HG03442 (cell line): ENCODE measurements around the gene TAAR8.
A peak's percentile ranks its signal among the peaks of the same experiment; 100 is the strongest.
"Not testable (repeated sequence)": the region's sequence is repeated elsewhere in the genome, so short reads cannot be mapped to it uniquely, and the experiment has no call there.

Experiments
- ATAC-seq: cut with Tn5 transposase; IDR thresholded peaks from one replicate; pipeline ENCODE4 v1.9.1; 2021; ENCODE audit warnings: mild to moderate bottlenecking, moderate library complexity; ENCODE audit not compliant: unreplicated experiment

The TAAR8 gene

DNA sequence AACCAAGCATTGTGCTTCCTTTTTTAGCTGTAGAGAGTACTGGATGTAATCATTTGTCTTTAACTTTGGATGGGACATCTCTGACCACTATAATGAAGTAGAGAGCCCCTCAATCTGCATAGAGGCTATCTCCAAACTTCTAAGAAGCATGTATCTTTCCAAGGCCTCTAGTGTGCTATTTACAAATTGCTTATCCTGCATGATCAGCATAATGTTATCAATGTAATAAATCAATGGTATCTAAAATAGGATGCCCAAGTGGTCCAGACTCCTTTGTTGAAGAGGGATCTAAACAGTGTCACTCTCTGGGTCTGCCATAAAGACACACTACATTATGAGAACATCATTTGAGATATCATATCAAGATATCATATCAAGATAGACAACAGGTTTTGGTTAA lies 7.6 kb upstream of the TAAR8 start:
- no peak for ATAC-seq

DNA sequence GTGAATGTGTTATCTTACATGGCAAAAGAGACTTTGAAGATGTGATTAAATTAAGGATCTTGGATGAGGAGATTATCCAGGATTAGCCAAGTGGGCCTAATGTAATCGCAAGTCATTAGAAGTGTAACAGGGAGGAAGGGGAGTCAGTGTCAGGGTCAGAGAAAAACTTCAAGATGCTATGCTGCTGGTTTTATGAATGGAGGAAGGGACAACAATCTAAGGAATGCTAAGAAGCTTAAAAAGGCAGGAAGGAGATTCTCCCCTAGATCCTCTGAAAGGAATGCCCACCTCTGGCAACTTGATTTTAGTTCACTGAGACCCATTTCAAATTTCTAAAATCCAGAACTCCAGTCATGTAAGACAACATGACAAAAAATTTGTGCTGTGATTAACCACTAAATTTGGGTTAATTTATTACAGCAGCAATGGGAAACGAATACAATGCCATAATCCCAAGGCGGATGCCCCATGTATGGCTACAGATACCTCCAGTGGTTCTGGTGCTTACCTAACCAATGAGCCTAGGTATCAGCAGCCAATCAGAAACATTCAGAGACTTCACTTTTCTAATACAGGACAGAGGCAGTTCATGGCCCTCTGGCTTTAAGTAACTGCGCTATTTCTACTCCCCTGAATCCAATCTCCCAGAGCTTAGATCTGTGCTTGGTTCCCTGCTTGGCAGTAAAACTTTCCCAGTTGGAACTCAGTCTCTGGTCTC lies 3.6 kb upstream of the TAAR8 start:
- ATAC-seq = no peak

DNA sequence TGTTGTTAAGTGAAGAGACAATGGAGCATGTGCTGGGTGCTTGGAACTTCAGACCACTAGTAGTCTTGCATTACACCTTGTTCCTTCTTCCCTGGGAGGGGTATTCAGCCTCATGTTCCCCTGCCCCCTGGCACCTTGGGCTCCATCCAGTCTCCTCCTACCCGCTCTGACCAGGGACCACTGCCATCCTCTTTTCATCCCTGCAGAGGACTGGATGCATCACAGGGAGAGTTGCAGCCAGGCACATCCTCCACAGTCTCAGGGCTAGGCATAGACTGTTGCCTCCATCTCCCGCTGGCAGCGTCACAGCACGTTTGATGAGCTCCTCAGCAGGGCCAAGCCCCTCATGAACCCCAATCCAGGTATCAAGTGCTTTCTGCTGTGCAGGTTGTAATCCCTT lies 1.3 kb upstream of the TAAR8 start:
- no peak for ATAC-seq

DNA sequence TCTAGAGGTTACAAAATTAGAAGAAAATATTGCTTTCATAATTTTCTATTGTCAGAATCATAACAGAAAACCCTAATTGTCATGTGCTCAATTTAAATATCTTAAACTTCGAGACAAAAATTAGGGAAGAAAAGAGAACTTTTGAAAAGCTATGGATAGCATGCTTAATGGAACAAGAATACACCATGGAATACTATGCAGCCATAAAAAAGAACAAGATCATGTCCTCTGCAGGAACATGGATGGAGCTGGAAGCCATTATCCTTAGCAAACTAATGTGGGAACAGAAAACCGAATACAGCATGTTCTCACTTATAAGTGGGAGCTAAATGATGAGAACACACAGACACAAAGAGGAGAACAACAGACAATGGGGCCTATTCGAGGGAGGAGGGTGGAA lies 7.6 kb downstream of the TAAR8 start:
- ATAC-seq = not testable (repeated sequence)

GRCh38 chr6:132566404-132566803 lies 13.9 kb downstream of the TAAR8 start:
- no peak for ATAC-seq

GRCh38 chr6:132567566-132567965 lies 15.1 kb downstream of the TAAR8 start:
- no peak for ATAC-seq

DNA sequence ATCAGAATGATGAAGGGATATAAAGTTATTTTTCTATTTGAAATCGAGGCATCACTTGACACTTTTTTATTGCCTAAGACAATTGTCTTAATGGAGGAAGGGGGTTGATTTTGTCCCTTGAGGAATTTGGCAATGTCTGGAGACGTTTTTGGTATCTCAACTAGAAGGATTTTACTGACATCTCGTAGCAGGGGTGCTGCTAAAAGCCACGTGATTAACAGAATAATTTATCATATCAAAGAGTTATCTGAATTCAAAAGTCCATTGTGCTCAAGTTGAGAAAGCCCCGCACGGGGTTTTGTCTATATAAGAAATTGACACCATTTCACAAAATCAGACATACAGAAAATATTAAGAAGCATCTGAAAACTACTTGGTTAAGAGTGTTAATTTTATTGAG lies 16.1 kb downstream of the TAAR8 start:
- no peak for ATAC-seq

DNA sequence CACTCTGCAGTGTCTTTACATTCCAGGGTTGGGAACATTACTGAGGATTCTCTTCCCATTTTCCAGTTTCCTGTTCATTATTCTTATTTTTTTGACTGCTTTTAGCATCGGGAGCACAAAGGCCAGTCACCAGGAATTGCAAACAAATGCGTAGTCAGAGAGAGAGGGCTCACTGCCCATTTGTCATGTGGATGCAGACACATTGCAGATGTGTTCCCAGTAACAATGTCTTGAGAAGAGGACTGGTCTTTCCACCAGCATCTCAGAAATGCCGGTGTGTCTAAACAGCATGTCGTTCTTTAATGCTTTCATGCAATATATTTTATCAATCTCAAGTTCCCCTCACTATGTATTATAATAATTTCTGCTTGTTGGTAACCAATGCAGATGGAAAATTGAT lies 16.7 kb downstream of the TAAR8 start:
- no peak for ATAC-seq

GRCh38 chr6:132570221-132570777 lies 17.8 kb downstream of the TAAR8 start, which contains the start of gene TAAR6:
TSS of gene TAAR6 (plus strand) at chr6:132570322. CDS start at chr6:132570322, 0 bp downstream.
- ATAC-seq = no peak

DNA sequence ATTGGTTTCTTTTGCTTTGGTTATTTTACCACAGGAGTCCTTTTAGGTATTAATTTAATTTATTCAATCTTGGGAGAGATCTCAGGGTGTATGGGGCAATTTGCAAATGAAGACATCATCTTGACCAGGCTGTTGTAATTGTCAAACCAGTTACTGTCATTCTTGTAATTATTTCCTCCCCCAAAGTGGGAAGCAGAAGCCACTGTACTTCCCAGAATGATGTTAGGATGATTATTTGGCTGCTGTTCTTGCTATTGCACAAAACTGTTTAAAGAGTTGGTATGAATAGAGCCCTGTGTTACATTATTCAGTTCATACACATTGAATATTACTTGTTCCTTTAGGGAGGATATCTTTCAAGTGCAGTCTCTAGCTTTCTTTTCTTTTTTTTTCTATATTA lies 19.3 kb downstream of the TAAR8 start:
- no peak for ATAC-seq

GRCh38 chr6:132584698-132585097 lies 32.2 kb downstream of the TAAR8 start:
- no peak for ATAC-seq

DNA sequence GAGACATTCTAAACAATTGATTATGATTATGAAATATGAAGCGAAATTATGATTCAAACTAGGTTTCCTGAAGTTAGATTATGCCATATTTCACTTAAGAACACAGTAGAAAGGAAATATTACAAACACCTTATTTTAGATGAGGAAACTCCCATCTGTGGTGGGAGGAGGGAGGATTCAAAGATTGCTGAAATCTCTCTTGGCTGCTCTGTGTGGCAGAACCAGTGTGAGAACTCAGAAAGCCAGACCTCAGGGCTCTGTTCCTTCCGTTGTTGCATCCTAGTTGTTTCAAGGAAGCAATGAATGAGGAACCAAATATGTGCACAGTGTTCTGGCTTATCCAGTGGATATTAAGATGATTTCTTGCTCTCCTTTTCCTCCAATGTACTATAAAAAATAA lies 35.0 kb downstream of the TAAR8 start:
- ATAC-seq = no peak

DNA sequence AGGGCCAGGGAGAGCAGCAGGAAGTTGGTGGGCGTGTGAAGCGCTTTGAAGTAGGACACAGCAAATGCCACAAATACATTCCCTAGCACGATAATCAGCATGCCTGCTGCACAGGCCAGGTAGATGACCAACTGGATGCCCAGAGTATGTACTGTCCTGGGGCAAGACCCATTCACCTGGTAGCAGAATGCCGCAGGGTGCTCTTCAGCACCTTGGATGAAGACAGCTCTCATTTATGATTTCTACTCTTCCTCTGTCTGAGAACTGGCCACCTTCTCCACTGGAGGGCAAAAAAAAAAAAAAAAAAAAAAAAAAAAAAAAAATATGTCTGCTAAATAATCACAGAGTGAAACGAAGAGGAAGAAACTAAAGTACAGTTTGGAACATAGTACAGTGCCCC lies 37.0 kb downstream of the TAAR8 start, which contains the start of gene TAAR5:
Gene TAAR5 (minus strand): TSS at position 288 of the 400 bp plus-strand sequence. CDS start 55 bp downstream, at position 233.
- no peak for ATAC-seq

GRCh38 chr6:132590362-132590761 lies 37.9 kb downstream of the TAAR8 start:
- no peak for ATAC-seq

- no peak for ATAC-seq
Observed at GRCh38 chr6:132592855-132593254, 40.4 kb downstream of the TAAR8 start.

DNA sequence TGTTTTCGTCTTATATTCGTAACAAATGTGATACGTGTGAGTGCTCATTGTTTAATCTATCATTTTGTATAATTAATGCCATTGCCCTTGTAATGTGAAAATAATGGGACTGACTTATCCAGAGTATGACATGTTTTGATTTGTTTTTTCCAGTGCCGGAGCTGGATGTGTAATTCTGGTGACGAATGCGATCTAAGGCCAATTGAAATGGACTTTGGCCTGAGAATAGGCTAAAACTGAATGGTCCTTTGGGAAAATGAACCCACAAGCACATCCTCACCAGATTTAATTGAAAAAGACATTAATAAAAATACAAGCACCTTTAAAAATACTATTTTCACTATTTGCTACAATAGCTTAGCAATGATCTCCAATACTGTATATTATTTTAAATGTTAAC lies 43.7 kb downstream of the TAAR8 start:
- no peak for ATAC-seq

DNA sequence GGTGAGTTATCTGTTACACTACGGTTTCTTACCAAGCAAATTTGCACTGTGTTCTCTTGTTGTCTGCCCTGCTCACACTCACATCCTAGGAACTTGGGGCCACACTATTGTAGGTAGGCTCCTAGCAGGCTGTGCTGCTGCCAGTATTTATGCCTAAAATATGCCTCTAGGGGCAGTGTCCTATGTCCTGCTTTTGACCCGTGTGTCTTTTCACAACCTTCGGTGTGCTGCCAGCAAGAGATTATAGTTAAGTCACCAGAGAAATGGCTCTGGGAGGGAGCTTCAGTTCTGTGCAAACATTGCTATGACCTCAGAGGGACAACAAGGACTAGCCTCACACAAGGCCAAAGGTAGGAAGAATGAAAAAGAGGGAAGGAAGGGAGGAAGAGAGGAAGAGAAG lies 46.0 kb downstream of the TAAR8 start:
- peak; percentile 88 for ATAC-seq

DNA sequence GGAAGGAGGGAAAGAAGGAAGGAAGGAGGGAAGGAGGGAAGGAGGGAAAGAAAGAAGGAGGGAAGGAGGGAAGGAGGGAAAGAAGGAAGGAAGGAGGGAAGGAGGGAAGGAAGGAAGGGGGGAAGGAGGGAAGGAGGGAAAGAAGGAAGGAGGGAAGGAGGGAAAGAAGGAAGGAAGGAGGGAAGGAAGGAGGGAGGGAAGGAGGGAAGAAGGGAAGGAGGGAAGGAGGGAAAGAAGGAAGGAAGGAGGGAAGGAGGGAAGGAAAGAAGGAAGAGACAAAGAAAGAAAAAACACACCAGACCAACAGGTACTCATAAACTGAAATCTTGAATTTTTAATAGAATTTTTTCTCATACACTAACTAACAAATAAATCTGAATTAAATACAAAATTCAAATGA lies 48.4 kb downstream of the TAAR8 start:
- ATAC-seq = not testable (repeated sequence)
